H9 (cell line): ENCODE data around the gene PHLDA2. TPM values are rescaled to one million over a fixed set of nuclear protein-coding genes. Genes with fewer than 3 reads are reported as not detected.

Experiments used
- DNase-seq: peaks from one replicate; pipeline ENCODE4 v3.0.0-alpha.2; 2017
- H2AFZ ChIP-seq: one replicate; pipeline ENCODE4 v1.6.1; 2013; ENCODE audit warnings: mild to moderate bottlenecking, low read length, control low read depth, moderate library complexity
- H2AK5ac ChIP-seq: 2 replicates; pipeline ENCODE4 v1.6.1; 2013; ENCODE audit warnings: low read length, control low read depth, mixed read lengths; ENCODE audit not compliant: insufficient read length
- H2BK120ac ChIP-seq: one replicate; pipeline ENCODE4 v1.6.1; 2013; ENCODE audit warnings: low read depth, mild to moderate bottlenecking, low read length, control low read depth, inconsistent platforms; ENCODE audit not compliant: poor library complexity, severe bottlenecking
- H2BK12ac ChIP-seq: 2 replicates; pipeline ENCODE4 v1.6.1; 2013; ENCODE audit warnings: low read length, control low read depth, mixed read lengths, low read depth; ENCODE audit not compliant: insufficient read length
- H2BK15ac ChIP-seq: 2 replicates; pipeline ENCODE4 v1.6.1; 2013; ENCODE audit warnings: low read depth, low read length, control low read depth
- H2BK20ac ChIP-seq: one replicate; pipeline ENCODE4 v1.6.1; 2013; ENCODE audit warnings: low read depth, mild to moderate bottlenecking, low read length, control low read depth, inconsistent platforms; ENCODE audit not compliant: poor library complexity, severe bottlenecking
- H2BK5ac ChIP-seq: 2 replicates; pipeline ENCODE4 v1.6.1; 2013; ENCODE audit warnings: low read length, control low read depth, mixed read lengths; ENCODE audit not compliant: insufficient read length
- H3K14ac ChIP-seq: 2 replicates; pipeline ENCODE4 v1.6.1; 2013; ENCODE audit warnings: low read length, control low read depth; ENCODE audit not compliant: insufficient read depth
- H3K18ac ChIP-seq: 2 replicates; pipeline ENCODE4 v1.6.1; 2013; ENCODE audit warnings: low read depth, mild to moderate bottlenecking, mixed read lengths, low read length, control low read depth; ENCODE audit not compliant: insufficient read length
- H3K23ac ChIP-seq: 2 replicates; pipeline ENCODE4 v1.6.1; 2013; ENCODE audit warnings: low read length, control low read depth, mixed read lengths, low read depth; ENCODE audit not compliant: insufficient read length
- H3K23me2 ChIP-seq: 2 replicates; pipeline ENCODE4 v1.6.1; 2013; ENCODE audit warnings: low read depth, mild to moderate bottlenecking, mixed read lengths, low read length, control low read depth; ENCODE audit not compliant: insufficient read length, poor library complexity, severe bottlenecking
- H3K27ac ChIP-seq: 2 replicates; pipeline ENCODE4 v1.5.1; 2013; ENCODE audit warnings: low read length, control low read depth, mixed read lengths, low read depth; ENCODE audit not compliant: insufficient read length
- H3K27me3 ChIP-seq: 2 replicates; pipeline ENCODE4 v1.6.1; 2013; ENCODE audit warnings: low read length, control low read depth, inconsistent platforms; ENCODE audit not compliant: insufficient read depth
- H3K4ac ChIP-seq: 2 replicates; pipeline ENCODE4 v1.6.1; 2013; ENCODE audit warnings: low read depth, mild to moderate bottlenecking, control low read depth, inconsistent platforms, low read length, moderate library complexity
- H3K4me1 ChIP-seq: 2 replicates; pipeline ENCODE4 v1.6.1; 2013; ENCODE audit warnings: low read length, control low read depth, inconsistent platforms; ENCODE audit not compliant: insufficient read depth
- H3K4me2 ChIP-seq: 2 replicates; pipeline ENCODE4 v1.6.1; 2013; ENCODE audit warnings: low read length, control low read depth, mixed read lengths; ENCODE audit not compliant: insufficient read length, insufficient read depth
- H3K56ac ChIP-seq: 2 replicates; pipeline ENCODE4 v1.6.1; 2013; ENCODE audit warnings: low read depth, mild to moderate bottlenecking, mixed read lengths, low read length, control low read depth; ENCODE audit not compliant: insufficient read length
- H3K79me1 ChIP-seq: 2 replicates; pipeline ENCODE4 v1.6.1; 2013; ENCODE audit warnings: low read depth, mild to moderate bottlenecking, moderate library complexity, low read length, control low read depth, inconsistent platforms; ENCODE audit not compliant: insufficient read depth, poor library complexity, severe bottlenecking
- H3K79me2 ChIP-seq: 2 replicates; pipeline ENCODE4 v1.6.1; 2013; ENCODE audit warnings: low read length, control low read depth, inconsistent platforms; ENCODE audit not compliant: insufficient read depth
- H3K9ac ChIP-seq: 2 replicates; pipeline ENCODE4 v1.6.1; 2013; ENCODE audit warnings: low read length, control low read depth, mixed read lengths; ENCODE audit not compliant: insufficient read length; ENCODE audit errors: extremely low read depth
- H3K9me3 ChIP-seq: one replicate; pipeline ENCODE4 v1.6.1; 2013; ENCODE audit warnings: low read depth, low read length, inconsistent platforms; ENCODE audit not compliant: control insufficient read depth
- H3T11ph ChIP-seq: one replicate; pipeline ENCODE4 v1.6.1; 2013; ENCODE audit warnings: mild to moderate bottlenecking, low read length, control low read depth, inconsistent platforms
- H4K20me1 ChIP-seq: one replicate; pipeline ENCODE4 v1.6.1; 2013; ENCODE audit not compliant: control insufficient read depth, insufficient read length, insufficient read depth
- H4K5ac ChIP-seq: 2 replicates; pipeline ENCODE4 v1.6.1; 2013; ENCODE audit warnings: low read depth, mild to moderate bottlenecking, mixed read lengths, low read length, control low read depth; ENCODE audit not compliant: insufficient read length
- H4K8ac ChIP-seq: replicated peaks from 2 replicates; pipeline ENCODE4 v1.6.1; 2013; ENCODE audit warnings: low read length, control low read depth, mixed read lengths, low read depth; ENCODE audit not compliant: insufficient read length
- H4K91ac ChIP-seq: 2 replicates; pipeline ENCODE4 v1.6.1; 2013; ENCODE audit warnings: low read depth, mild to moderate bottlenecking, moderate library complexity, mixed read lengths, low read length, control low read depth; ENCODE audit not compliant: insufficient read length
- H3K27ac Mint-ChIP-seq, 3 experiments: 2 replicates in 2 of 3; 3 replicates in 1 of 3; pipeline ENCODE4 v1.8.0; 2020 to 2021; ENCODE audit warnings: mixed read lengths in 3 of 3, mild to moderate bottlenecking in 1 of 3, moderate library complexity in 1 of 3
- H3K27me3 Mint-ChIP-seq: 2 replicates; pipeline ENCODE4 v1.8.0; 2021; ENCODE audit warnings: low read depth, mild to moderate bottlenecking, moderate library complexity, mixed read lengths
- H3K36me3 Mint-ChIP-seq, 3 experiments: 2 replicates in 2 of 3; 3 replicates in 1 of 3; pipeline ENCODE4 v1.8.0; 2020 to 2021; ENCODE audit warnings: low read depth in 3 of 3, mixed read lengths in 3 of 3; ENCODE audit not compliant: insufficient read depth in 1 of 3
- H3K4me1 Mint-ChIP-seq, 2 experiments: 2 replicates each; pipeline ENCODE4 v1.8.0; 2020; ENCODE audit warnings: mixed read lengths in 2 of 2
- H3K4me3 Mint-ChIP-seq, 2 experiments: 2 replicates in 1 of 2; 3 replicates in 1 of 2; pipeline ENCODE4 v1.8.0; 2020 to 2021; ENCODE audit warnings: mild to moderate bottlenecking in 2 of 2, mixed read lengths in 2 of 2, moderate library complexity in 1 of 2
- H3K9me3 Mint-ChIP-seq, 2 experiments: 2 replicates in 1 of 2; 3 replicates in 1 of 2; pipeline ENCODE4 v1.8.0; 2020; ENCODE audit warnings: mild to moderate bottlenecking in 2 of 2, mixed read lengths in 2 of 2, moderate library complexity in 1 of 2
- WGBS: extraction: QIAGEN DNeasy Blood & Tissue Kit; methylation state at CpG from one replicate; pipeline ENCODE4 v1.1.7; 2013; ENCODE audit warnings: missing lambda C conversion rate, low lambda C conversion rate, mixed read lengths; ENCODE audit not compliant: insufficient read length; ENCODE audit errors: extremely low coverage; 5-methylcytosine and 5-hydroxymethylcytosine counted together
- total RNA-seq: library from RNA; stranded (reverse); gene quantifications from 2 replicates; pipeline ENCODE4 v1.2.1, GENCODE V29; 2021
- TF ChIP-seq, protein P1 (sequence below): fragments of 200-600 bp; sonication (generic); conservative IDR thresholded peaks from 3 replicates; pipeline ENCODE4 v1.8.0; 2021; ENCODE audit warnings: antibody characterized with exemption, mild to moderate bottlenecking

Gene PHLDA2
- total RNA-seq, 1 experiment from 2014 or later = 42.8 TPM

DNA sequence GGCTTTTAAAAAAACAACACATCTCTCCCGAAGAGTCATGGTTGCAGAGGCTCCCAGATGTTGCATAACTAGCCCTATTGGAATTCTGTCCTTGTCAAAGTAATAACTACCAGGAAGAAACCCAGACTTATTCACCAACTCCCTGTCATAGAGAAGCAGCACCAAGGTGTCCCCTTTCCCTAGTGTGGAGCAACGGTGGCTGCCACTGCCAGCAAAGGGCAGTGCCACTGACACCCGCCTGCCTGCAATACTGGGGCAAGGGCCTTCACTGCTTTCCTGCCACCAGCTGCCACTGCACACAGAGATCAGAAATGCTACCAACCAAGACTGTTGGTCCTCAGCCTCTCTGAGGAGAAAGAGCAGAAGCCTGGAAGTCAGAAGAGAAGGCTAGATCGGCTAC is 35.6 kb upstream of the PHLDA2 start:
- H3T11ph ChIP-seq = no peak overlapping the region
- no peak overlapping the region for H3K4me2 ChIP-seq
- no CpG with 5 or more reads among the region's 4 CpGs for WGBS
- H3K18ac ChIP-seq = no peak overlapping the region
- no peak overlapping the region for H3K56ac ChIP-seq
- H4K91ac ChIP-seq = no peak overlapping the region
- no peak overlapping the region for H3K14ac ChIP-seq
- no peak overlapping the region for H2BK15ac ChIP-seq
- H2BK20ac ChIP-seq = no peak overlapping the region
- no peak overlapping the region for H2BK120ac ChIP-seq
- H3K27ac Mint-ChIP-seq = no peak overlapping the region
- DNase-seq = no peak
- no peak overlapping the region for H3K23ac ChIP-seq
- H2BK12ac ChIP-seq = no peak overlapping the region
- no peak overlapping the region for H2AFZ ChIP-seq
- no peak overlapping the region for H2AK5ac ChIP-seq
- H3K9me3 ChIP-seq = no peaks in the 10 kb centered on the region
- no peaks in the 10 kb centered on the region for H3K9me3 Mint-ChIP-seq
- H3K23me2 ChIP-seq = no peaks in the 10 kb centered on the region
- no peaks in the 10 kb centered on the region for H3K27me3 Mint-ChIP-seq
- no peak overlapping the region for H2BK5ac ChIP-seq
- no peaks in the 10 kb centered on the region for H4K20me1 ChIP-seq
- H3K4me1 Mint-ChIP-seq = peaks cover 25 to 30% of the 10 kb centered on the region in 2 experiments
- H3K79me2 ChIP-seq = peaks cover 4% of the 10 kb centered on the region
- H3K4me3 Mint-ChIP-seq = no peak overlapping the region
- no peak overlapping the region for H3K27ac ChIP-seq
- H4K8ac ChIP-seq = no peak overlapping the region
- H3K4ac ChIP-seq = no peak overlapping the region
- H3K79me1 ChIP-seq = peaks cover 5% of the 10 kb centered on the region
- H3K9ac ChIP-seq = no peak overlapping the region
- peaks cover 4% of the 10 kb centered on the region; the same call in 1 of the 2 replicates for H3K4me1 ChIP-seq
- H3K36me3 Mint-ChIP-seq = peaks cover 66 to 95% (median 83%) of the 10 kb centered on the region in 3 experiments
- no peaks in the 10 kb centered on the region for H3K27me3 ChIP-seq
- TF ChIP-seq, protein P1, sequence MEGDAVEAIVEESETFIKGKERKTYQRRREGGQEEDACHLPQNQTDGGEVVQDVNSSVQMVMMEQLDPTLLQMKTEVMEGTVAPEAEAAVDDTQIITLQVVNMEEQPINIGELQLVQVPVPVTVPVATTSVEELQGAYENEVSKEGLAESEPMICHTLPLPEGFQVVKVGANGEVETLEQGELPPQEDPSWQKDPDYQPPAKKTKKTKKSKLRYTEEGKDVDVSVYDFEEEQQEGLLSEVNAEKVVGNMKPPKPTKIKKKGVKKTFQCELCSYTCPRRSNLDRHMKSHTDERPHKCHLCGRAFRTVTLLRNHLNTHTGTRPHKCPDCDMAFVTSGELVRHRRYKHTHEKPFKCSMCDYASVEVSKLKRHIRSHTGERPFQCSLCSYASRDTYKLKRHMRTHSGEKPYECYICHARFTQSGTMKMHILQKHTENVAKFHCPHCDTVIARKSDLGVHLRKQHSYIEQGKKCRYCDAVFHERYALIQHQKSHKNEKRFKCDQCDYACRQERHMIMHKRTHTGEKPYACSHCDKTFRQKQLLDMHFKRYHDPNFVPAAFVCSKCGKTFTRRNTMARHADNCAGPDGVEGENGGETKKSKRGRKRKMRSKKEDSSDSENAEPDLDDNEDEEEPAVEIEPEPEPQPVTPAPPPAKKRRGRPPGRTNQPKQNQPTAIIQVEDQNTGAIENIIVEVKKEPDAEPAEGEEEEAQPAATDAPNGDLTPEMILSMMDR = no peak
- no peak overlapping the region for H4K5ac ChIP-seq
